B cell (primary cell): Measurements from ENCODE around the gene CFAP68. TPM values are rescaled to one million over a fixed set of nuclear protein-coding genes. Genes with fewer than 3 reads are reported as not detected.
A peak's percentile ranks its signal among the peaks of the same experiment; 100 is the strongest.

ENCODE experiments used
- ATAC-seq: fragments of 200-7000 bp; cut with Tn5 transposase; one replicate; pipeline ENCODE4 v1.10.0; 2021; ENCODE audit warnings: low read depth, mild to moderate bottlenecking, moderate number of reproducible peaks, moderate library complexity
- CTCF ChIA-PET: fragments of 350-600 bp; sonication (Branson Sonifier 250); formaldehyde crosslinking; loops from one replicate; lab custom pipeline; 2021; ENCODE audit warnings: antibody characterized with exemption, inconsistent platforms; lab: Charles Lee
- POLR2A ChIA-PET: fragments of 350-600 bp; sonication (Branson Sonifier 250); formaldehyde crosslinking; loops from one replicate; lab custom pipeline; 2021; ENCODE audit warnings: antibody characterized with exemption; lab: Charles Lee
- DNase-seq: peaks from one replicate; pipeline ENCODE4 v3.0.0; 2013
- H2AFZ ChIP-seq: 2 replicates; pipeline ENCODE4 v1.6.1; 2012; ENCODE audit warnings: mild to moderate bottlenecking, low read depth, low read length; ENCODE audit not compliant: insufficient read depth, poor library complexity, severe bottlenecking
- H3K27ac ChIP-seq, 2 donors: 1 replicate in 1 of 2; 2 replicates in 1 of 2; pipeline ENCODE4 v1.5.1; 2012 to 2013; ENCODE audit warnings: low read length in 2 of 2, mild to moderate bottlenecking in 2 of 2, moderate library complexity in 1 of 2
- H3K27me3 ChIP-seq, 4 experiments: fragments of 200-600 bp in 1 of 4; sonication (generic) in 1 of 4; replicated peaks in 1 of 4; 1 replicate in 2 of 4; 2 replicates in 2 of 4; pipeline versions ENCODE4 v1.6.1 to v1.7.0; 2013 to 2016; ENCODE audit warnings: low read length in 3 of 4, mild to moderate bottlenecking in 2 of 4, mixed read lengths in 1 of 4, moderate library complexity in 1 of 4; ENCODE audit not compliant: insufficient read depth in 4 of 4, control insufficient read depth in 3 of 4; ENCODE audit errors: control extremely low read depth in 1 of 4
- H3K36me3 ChIP-seq, 2 experiments: replicated peaks in 1 of 2; 1 replicate in 1 of 2; 2 replicates in 1 of 2; pipeline versions ENCODE4 v1.6.1 to v1.7.1; 2013; ENCODE audit warnings: low read length in 1 of 2; ENCODE audit not compliant: insufficient read depth in 2 of 2, control insufficient read depth in 1 of 2; ENCODE audit errors: control extremely low read depth in 1 of 2, extremely low read depth in 1 of 2
- H3K4me1 ChIP-seq, 2 donors: fragments of 200-600 bp in 1 of 2; sonication (generic) in 1 of 2; 1 replicate in 1 of 2; 2 replicates in 1 of 2; pipeline versions ENCODE4 v1.5.1 to v1.6.1; 2013 to 2017; ENCODE audit warnings: low read length in 2 of 2; ENCODE audit not compliant: control insufficient read depth in 2 of 2, insufficient read depth in 2 of 2
- H3K4me2 ChIP-seq: replicated peaks from 2 replicates; pipeline ENCODE3; 2012; ENCODE audit warnings: mild to moderate bottlenecking, low read depth, low read length; ENCODE audit not compliant: poor library complexity, severe bottlenecking
- H3K4me3 ChIP-seq, 5 experiments: fragments of 200-600 bp in 1 of 5; sonication (generic) in 1 of 5; 1 replicate in 3 of 5; 2 replicates in 2 of 5; pipeline versions ENCODE4 v1.5.1 to v1.7.0; 2011 to 2016; ENCODE audit warnings: low read length in 4 of 5, mild to moderate bottlenecking in 4 of 5, low read depth in 2 of 5, control low read depth in 1 of 5, moderate library complexity in 1 of 5; ENCODE audit not compliant: insufficient read depth in 1 of 5; ENCODE audit errors: control extremely low read depth in 1 of 5, extremely low read depth in 1 of 5
- H3K79me2 ChIP-seq: fragments of 200-600 bp; sonication (generic); one replicate; pipeline ENCODE4 v1.6.0; 2016; ENCODE audit warnings: low read length; ENCODE audit not compliant: control insufficient read depth, insufficient read depth
- H3K9ac ChIP-seq: fragments of 200-600 bp; sonication (generic); 2 replicates; pipeline ENCODE4 v1.6.1; 2017; ENCODE audit warnings: mild to moderate bottlenecking, low read length, moderate library complexity
- H3K9me3 ChIP-seq, 3 donors: one replicate each; pipeline versions ENCODE4 v1.6.1 to v1.7.1; 2013; ENCODE audit warnings: low read length in 2 of 3; ENCODE audit not compliant: control insufficient read depth in 2 of 3, insufficient read depth in 1 of 3; ENCODE audit errors: control extremely low read depth in 1 of 3
- H4K20me1 ChIP-seq: 2 replicates; pipeline ENCODE4 v1.6.0; 2012; ENCODE audit warnings: mild to moderate bottlenecking, low read length; ENCODE audit not compliant: insufficient read depth, control insufficient read depth, poor library complexity, severe bottlenecking
- H3K27ac Mint-ChIP-seq: one replicate; pipeline ENCODE4 v1.8.0; 2021; ENCODE audit warnings: mixed read lengths
- H3K27me3 Mint-ChIP-seq: one replicate; pipeline ENCODE4 v1.8.0; 2021; ENCODE audit warnings: mixed read lengths
- H3K4me1 Mint-ChIP-seq: one replicate; pipeline ENCODE4 v1.8.0; 2021; ENCODE audit warnings: mixed read lengths
- H3K4me3 Mint-ChIP-seq: one replicate; pipeline ENCODE4 v1.8.0; 2021; ENCODE audit warnings: mixed read lengths
- H3K9me3 Mint-ChIP-seq: one replicate; pipeline ENCODE4 v1.8.0; 2022; ENCODE audit warnings: mixed read lengths; ENCODE audit not compliant: insufficient read depth
- CTCF ChIP-seq: fragments of 200-600 bp; IDR thresholded peaks from one replicate; pipeline ENCODE4 v1.8.0; 2022; ENCODE audit warnings: antibody characterized with exemption, mild to moderate bottlenecking
- EZH2 ChIP-seq: IDR thresholded peaks from 2 replicates; pipeline ENCODE4 v1.6.1; 2012; ENCODE audit warnings: borderline replicate concordance, low read depth, mild to moderate bottlenecking, moderate library complexity, low read length; ENCODE audit not compliant: insufficient read depth, poor library complexity, severe bottlenecking
- WGBS: methylation state at CpG from one replicate; pipeline ENCODE4 v1.1.5; 2013; ENCODE audit warnings: missing lambda C conversion rate; ENCODE audit not compliant: insufficient coverage; 5-methylcytosine and 5-hydroxymethylcytosine counted together
- intact Hi-C: fragments of 100-400 bp; cut with micrococcal nuclease; formaldehyde crosslinking; loops from one replicate; pipeline ENCODE4 v1.10.0; 2022
- polyA plus RNA-seq: library from polyadenylated mRNA; depleted of rRNA; stranded (reverse); fragments of >200 nt; gene quantifications from 2 replicates; pipeline ENCODE4 v1.2.3, GENCODE V29; 2012
- total RNA-seq, 2 donors: library from RNA; stranded (reverse); fragments of 120-200 nt in 1 of 2; gene quantifications; 1 replicate in 1 of 2; 2 replicates in 1 of 2; pipeline versions ENCODE4 v1.2.3 to v1.2.4, GENCODE V29; 2013 to 2022

CFAP68 gene
- total and polyA plus RNA-seq, 2 donors (not counting 1 experiment from before 2014, with no cell fraction given): 8.2 to 13.3 TPM

DNA sequence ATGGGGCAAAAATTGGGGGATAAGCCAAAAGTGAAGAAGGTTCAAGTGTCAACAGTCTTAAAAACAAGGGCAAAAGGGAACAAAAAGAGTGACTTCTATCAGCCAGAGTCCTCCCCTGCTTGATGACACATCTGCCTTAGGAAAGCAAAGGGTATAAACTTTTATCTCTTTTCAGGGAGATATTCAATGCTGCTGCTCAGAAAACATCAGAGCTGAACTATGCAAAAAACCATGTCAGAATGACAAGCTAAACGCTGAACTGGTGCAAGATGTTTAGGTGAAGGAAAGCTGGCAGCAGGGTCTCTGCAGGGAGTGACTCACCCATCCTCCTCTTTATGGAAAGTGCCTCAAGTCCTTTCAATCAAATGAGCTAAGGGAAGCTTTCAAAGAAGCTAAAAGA lies 32.7 kb upstream of the CFAP68 start:
- no peaks in the 10 kb centered on the region for H3K4me1 ChIP-seq
- H3K4me2 ChIP-seq: no peak overlapping the region
- peaks cover 13 to 28% of the 10 kb centered on the region in 2 experiments for H3K36me3 ChIP-seq
- TF ChIP-seq CTCF: no peak
- no peak for TF ChIP-seq EZH2
- peaks cover 0 to 2% (median 0%) of the 10 kb centered on the region in 3 donors for H3K9me3 ChIP-seq
- Mint-ChIP-seq H3K4me1 (peaks cover 1% of the 10 kb centered on the region), H3K27me3 (no peaks in the 10 kb centered on the region), H3K4me3 (no peak overlapping the region), H3K27ac (no peak overlapping the region), H3K9me3 (no peaks in the 10 kb centered on the region)
- DNase-seq: no peak
- intact Hi-C loops: no loop called here
- no peaks in the 10 kb centered on the region for H4K20me1 ChIP-seq
- no peak for ATAC-seq
- no peak overlapping the region for H3K4me3 ChIP-seq
- no peak overlapping the region for H2AFZ ChIP-seq
- POLR2A ChIA-PET: no interaction called here
- H3K9ac ChIP-seq: no peak overlapping the region
- H3K79me2 ChIP-seq: no peaks in the 10 kb centered on the region
- WGBS: no CpG with 5 or more reads among the region's 1 CpG
- H3K27me3 ChIP-seq: no peaks in the 10 kb centered on the region
- H3K27ac ChIP-seq: peak overlapping the region in 1 of 2 donors; percentile 29
- CTCF ChIA-PET: interaction anchor here (1.0 to 6.0 kb wide), 3 partner anchors 11 to 282 kb away, joined by 3 to 101 read pairs (median 3); no protein-coding TSS in a partner anchor

DNA sequence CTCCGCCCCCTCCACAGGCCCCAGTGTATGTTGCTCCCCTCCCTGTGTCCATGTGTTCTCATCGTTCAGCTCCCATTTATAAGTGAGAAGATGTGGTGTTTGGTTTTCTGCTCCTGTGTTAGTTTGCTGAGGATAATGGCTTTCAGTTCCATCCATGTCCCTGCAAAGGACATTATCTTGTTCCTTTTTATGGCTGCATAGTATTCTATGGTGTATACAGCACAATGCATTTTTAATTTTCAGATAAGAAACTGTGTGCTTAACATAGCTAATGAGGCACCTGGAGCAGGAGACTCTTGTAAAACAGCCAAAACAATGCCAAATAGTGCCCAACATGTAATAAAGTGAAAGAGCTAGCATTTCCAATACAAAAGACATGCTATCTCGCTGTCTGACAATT lies 29.7 kb upstream of the CFAP68 start:
- Mint-ChIP-seq H3K4me1 (no peaks in the 10 kb centered on the region), H3K27ac (no peak overlapping the region), H3K27me3 (no peaks in the 10 kb centered on the region), H3K9me3 (no peaks in the 10 kb centered on the region), H3K4me3 (no peak overlapping the region)
- no peak for DNase-seq
- no peak for ATAC-seq
- Histone ChIP-seq H3K9ac (no peak overlapping the region), H3K36me3 (peaks cover 14 to 32% of the 10 kb centered on the region in 2 experiments), H3K79me2 (no peaks in the 10 kb centered on the region), H4K20me1 (no peaks in the 10 kb centered on the region), H3K27ac (no peak overlapping the region), H3K9me3 (peaks cover 0 to 2% (median 0%) of the 10 kb centered on the region in 3 donors), H3K4me2 (no peak overlapping the region), H3K27me3 (no peaks in the 10 kb centered on the region), H2AFZ (no peak overlapping the region), H3K4me1 (no peaks in the 10 kb centered on the region), H3K4me3 (no peak overlapping the region)
- POLR2A ChIA-PET: no interaction called here
- TF ChIP-seq EZH2 (no peak), CTCF (no peak)
- no CpG with 5 or more reads among the region's 3 CpGs for WGBS
- CTCF ChIA-PET: interaction anchor here (0.7 to 1.1 kb wide), 2 partner anchors 8 to 671 kb away, joined by 3 to 5 read pairs; no protein-coding TSS in a partner anchor
- intact Hi-C loops: no loop called here
